Measurements from ENCODE around the gene KDM4C.

DNA sequence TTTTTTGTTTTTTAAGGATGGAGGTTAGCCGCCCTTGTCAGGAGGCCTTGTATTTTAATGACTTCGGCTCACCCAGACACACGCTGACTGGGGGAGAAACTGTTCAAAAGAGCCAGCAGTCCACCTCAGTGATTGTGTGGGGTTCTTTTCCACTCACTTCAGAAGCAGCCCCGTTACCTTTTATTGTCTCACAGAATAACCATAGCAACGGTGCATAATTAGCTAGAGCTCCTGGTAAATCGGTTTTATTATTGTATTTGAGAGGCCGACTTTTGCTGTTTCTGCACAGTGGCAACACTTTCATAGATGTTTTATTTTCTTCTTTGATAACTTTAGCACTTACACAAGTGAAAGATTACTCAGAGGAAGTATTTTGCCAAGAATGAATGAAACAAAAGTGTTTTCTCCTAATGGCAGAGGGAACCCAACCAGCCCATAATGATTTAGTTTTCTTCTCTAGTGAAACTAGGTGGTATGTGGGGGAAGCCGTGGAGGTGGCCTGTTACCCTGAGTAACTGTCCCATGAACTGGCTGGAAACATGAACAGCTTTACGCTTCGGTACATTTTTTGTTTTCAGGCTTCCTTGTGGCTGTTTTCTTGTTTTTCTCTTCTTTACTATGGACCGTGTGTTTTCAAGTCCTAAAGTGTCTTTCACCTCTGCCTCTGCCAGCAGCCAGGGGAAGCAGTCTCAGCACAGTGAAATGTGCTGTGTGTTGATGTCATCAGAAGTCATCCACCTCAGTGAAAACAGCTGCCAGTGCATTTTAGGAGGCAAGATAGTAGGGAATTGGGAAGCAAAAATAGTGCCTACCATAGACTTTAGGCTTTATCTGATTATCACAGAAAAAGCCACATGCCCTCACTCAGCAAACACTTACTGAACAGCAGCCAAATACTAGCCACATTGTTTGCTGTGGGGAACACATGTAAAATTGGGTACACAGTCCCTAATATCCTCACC, 414.7 kb downstream of the KDM4C start:
- TF ChIP-seq POLR2A (IDR thresholded peaks at IDR 0.05; ENCODE audit: low read depth, low read length) (no peak), RAD21 (IDR thresholded peaks at IDR 0.05; ENCODE audit: low read length) (no peak), SMC3 (IDR thresholded peaks at IDR 0.05; ENCODE audit: low read depth, low read length) (no peak), RFX5 (IDR thresholded peaks at IDR 0.05; ENCODE audit: low read depth, low read length) (no peak)
- TF ChIP-seq, protein P1, sequence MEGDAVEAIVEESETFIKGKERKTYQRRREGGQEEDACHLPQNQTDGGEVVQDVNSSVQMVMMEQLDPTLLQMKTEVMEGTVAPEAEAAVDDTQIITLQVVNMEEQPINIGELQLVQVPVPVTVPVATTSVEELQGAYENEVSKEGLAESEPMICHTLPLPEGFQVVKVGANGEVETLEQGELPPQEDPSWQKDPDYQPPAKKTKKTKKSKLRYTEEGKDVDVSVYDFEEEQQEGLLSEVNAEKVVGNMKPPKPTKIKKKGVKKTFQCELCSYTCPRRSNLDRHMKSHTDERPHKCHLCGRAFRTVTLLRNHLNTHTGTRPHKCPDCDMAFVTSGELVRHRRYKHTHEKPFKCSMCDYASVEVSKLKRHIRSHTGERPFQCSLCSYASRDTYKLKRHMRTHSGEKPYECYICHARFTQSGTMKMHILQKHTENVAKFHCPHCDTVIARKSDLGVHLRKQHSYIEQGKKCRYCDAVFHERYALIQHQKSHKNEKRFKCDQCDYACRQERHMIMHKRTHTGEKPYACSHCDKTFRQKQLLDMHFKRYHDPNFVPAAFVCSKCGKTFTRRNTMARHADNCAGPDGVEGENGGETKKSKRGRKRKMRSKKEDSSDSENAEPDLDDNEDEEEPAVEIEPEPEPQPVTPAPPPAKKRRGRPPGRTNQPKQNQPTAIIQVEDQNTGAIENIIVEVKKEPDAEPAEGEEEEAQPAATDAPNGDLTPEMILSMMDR (conservative IDR thresholded peaks at IDR 0.05; ENCODE audit: low read depth, low read length) = no peak
